PC-3 (cell line): ENCODE measurements around the gene DNER.

Experiments
- CTCF ChIP-seq: fragments of 300-600 bp; sonication (generic); conservative IDR thresholded peaks from 2 replicates; pipeline ENCODE4 v1.5.1; 2017; ENCODE audit warnings: antibody characterized with exemption, low read depth, mild to moderate bottlenecking, low read length
- EZH2 ChIP-seq: fragments of 300-600 bp; sonication (generic); IDR thresholded peaks from one replicate; pipeline ENCODE4 v1.6.1; 2017; ENCODE audit warnings: antibody characterized with exemption, mild to moderate bottlenecking, low read length; ENCODE audit not compliant: unreplicated experiment

- no peak for TF ChIP-seq CTCF
- no peak for TF ChIP-seq EZH2
Observed at GRCh38 chr2:229725716-229726574, 11.6 kb upstream of the DNER start.
